Measurements from ENCODE around the gene ATN1.
"Not testable (repeated sequence)": the region's sequence is repeated elsewhere in the genome, so short reads cannot be mapped to it uniquely, and the experiment has no call there.

The ATN1 gene, protein sequence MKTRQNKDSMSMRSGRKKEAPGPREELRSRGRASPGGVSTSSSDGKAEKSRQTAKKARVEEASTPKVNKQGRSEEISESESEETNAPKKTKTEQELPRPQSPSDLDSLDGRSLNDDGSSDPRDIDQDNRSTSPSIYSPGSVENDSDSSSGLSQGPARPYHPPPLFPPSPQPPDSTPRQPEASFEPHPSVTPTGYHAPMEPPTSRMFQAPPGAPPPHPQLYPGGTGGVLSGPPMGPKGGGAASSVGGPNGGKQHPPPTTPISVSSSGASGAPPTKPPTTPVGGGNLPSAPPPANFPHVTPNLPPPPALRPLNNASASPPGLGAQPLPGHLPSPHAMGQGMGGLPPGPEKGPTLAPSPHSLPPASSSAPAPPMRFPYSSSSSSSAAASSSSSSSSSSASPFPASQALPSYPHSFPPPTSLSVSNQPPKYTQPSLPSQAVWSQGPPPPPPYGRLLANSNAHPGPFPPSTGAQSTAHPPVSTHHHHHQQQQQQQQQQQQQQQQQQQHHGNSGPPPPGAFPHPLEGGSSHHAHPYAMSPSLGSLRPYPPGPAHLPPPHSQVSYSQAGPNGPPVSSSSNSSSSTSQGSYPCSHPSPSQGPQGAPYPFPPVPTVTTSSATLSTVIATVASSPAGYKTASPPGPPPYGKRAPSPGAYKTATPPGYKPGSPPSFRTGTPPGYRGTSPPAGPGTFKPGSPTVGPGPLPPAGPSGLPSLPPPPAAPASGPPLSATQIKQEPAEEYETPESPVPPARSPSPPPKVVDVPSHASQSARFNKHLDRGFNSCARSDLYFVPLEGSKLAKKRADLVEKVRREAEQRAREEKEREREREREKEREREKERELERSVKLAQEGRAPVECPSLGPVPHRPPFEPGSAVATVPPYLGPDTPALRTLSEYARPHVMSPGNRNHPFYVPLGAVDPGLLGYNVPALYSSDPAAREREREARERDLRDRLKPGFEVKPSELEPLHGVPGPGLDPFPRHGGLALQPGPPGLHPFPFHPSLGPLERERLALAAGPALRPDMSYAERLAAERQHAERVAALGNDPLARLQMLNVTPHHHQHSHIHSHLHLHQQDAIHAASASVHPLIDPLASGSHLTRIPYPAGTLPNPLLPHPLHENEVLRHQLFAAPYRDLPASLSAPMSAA (N-terminal part only)

DNA sequence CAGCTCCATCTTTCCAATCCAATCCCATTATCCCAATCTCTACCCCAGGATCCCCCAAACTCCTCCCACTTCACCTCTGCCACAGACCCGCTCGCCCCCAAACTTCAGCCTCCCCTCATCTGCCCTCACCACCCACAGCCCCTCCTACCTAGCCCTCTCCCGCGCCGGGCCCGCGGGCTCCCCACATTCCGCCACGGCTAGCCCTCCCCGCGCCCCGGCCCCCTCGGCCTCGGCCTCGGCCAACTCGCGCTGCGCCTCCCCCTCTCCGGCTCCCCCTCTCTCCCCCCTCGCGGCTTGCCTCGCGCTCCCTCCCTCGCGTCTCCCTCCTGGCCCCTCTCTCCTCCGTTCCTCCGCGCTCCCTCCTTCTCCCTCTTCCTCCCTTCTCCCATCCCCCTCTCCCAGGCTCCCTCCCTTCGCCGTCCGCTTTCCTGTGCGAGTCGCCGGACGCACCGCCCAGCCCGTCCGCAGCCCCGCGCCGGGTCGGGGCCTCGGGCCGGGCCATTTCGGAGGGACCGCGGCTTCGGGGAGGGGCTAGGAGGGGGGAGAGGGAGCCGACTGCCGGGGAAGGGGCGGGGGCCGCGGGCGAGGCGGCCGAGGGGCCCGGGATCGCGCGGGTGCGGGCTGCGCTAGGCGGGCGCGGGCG, at the start of gene ATN1:
Gene ATN1 (plus strand): TSS at position 581 of the 643 bp plus-strand sequence. CDS start 6,043 bp downstream, outside the sequence.
- peak in 12 of 14 donors; percentile 55 to 82 (median 75) for DNase-seq

GRCh38 chr12:6879824-6880223, 47.9 kb upstream of the ATN1 start:
- not testable (repeated sequence) for DNase-seq

GRCh38 chr12:6883252-6883651, 44.5 kb upstream of the ATN1 start:
- no peak for DNase-seq

DNA sequence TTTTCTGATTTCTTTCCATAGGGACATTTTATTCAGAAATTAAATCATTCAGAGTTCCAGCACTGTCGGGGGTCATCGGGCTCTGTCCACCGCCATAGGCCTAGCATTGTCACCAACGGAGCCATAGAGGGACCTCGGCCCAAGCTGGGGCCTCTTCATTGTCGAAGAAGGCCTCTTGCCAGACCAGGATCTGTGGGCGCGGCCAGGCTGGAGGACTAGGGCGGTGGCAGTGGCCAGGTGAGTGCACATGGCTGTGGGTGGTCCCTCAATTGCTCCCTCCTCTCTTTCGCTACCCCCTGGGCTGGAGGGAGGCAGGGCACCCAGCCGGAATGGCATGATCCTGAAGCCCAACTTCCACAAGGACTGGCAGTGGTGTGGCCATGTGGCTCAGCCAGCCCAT, 44.1 kb upstream of the ATN1 start:
- DNase-seq: no peak

DNA sequence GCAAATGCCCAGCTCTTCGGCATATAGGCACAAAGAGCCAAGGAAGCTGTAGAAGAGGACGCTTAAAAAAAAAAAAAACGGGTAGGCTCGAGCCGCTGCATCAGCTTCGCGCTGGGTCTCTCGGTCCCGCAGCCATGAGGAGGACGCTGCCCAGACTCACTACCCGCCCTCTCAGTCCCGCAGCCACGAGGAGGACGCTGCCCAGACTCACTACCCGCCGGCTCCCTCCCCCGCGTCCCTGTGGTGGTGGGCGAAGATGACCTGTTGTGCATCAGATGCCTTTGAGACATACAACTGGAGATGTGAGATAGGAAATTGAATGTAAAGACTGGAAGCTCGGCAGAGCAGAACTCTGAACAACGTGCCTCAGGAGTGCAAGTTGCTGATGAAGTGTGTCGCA, 43.2 kb upstream of the ATN1 start:
- no peak for DNase-seq

GRCh38 chr12:6886206-6886999, 41.4 kb upstream of the ATN1 start:
- not testable (repeated sequence) for DNase-seq

DNA sequence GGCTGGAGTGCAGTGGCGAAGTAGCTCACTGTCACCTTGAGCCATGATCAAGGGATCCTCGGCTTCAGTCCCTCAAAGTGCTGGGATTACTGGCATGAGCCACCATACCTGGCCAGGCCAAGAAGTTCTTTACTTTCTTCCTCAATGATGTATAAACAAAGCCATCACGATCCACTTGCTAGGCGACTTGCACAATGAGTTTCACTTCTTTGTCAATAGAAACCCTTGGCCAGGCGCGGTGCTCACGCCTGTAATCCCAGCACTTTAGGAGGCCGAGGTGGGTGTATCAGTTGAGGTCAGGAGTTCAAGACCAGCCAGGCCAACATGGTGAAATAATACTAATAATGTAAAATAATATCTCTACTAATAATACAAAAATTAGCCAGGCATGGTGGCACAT, 40.3 kb upstream of the ATN1 start:
- no peak for DNase-seq

- DNase-seq: no peak
Measured at GRCh38 chr12:6888360-6888759, 39.4 kb upstream of the ATN1 start.

DNA sequence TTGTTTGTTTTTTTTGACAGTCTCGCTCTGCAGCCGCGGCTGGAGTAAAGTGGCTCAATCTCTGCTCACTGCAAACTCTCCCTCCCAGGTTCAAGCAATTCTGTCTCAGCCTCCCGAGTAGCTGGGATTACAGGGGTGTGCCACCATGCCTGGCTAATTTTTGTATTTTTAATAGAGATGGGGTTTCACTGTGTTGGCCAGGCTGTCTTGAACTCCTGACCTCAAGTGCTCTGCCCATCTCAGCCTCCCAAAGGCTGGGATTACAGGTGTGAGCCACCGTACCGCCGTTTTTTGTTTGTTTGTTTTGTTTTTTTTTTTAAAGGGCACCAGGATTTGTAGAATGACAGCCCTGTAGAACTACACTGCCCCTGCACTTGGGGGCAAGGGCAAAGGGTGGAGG, 39.0 kb upstream of the ATN1 start:
- not testable (repeated sequence) for DNase-seq

- not testable (repeated sequence) for DNase-seq
Measured at GRCh38 chr12:6889775-6890573, 37.8 kb upstream of the ATN1 start.

GRCh38 chr12:6890789-6891645, 36.7 kb upstream of the ATN1 start:
- DNase-seq: peak; percentile 55 to 98 (median 94)

GRCh38 chr12:6891646-6892001, 36.1 kb upstream of the ATN1 start:
- DNase-seq: no peak

- DNase-seq: not testable (repeated sequence)
Measured at GRCh38 chr12:6892683-6893082, 35.1 kb upstream of the ATN1 start.

GRCh38 chr12:6894321-6894720, 33.4 kb upstream of the ATN1 start:
- no peak for DNase-seq

DNA sequence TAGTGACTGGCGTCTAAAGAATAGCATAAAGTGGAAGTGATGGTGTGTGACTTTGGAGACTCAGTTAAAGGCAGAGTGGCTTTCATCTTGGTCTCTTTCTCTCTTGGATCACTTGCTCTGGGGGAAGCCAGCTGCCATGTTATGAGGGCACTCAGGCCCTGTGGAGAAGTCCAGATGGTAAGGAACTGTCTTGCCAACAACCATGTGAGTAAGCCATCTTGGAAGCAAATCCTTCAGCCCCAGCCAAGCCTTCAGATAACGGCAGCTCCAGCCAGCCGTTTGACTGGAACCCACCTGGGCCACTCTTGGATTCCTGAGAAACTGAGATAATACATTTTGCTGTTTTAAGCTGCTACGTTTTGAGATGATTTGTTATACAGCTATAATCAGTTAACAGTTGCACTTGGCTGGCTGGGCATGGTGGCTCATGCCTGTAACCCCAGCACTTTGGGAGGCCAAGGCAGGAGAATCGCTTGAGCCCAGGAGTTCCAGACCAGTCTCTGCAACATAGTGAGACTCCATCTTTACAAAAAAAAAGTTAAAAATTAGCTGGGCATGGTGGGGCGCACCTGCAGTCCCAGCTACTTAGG, 30.8 kb upstream of the ATN1 start:
- peak in 1 of 14 donors; percentile 92 for DNase-seq

DNA sequence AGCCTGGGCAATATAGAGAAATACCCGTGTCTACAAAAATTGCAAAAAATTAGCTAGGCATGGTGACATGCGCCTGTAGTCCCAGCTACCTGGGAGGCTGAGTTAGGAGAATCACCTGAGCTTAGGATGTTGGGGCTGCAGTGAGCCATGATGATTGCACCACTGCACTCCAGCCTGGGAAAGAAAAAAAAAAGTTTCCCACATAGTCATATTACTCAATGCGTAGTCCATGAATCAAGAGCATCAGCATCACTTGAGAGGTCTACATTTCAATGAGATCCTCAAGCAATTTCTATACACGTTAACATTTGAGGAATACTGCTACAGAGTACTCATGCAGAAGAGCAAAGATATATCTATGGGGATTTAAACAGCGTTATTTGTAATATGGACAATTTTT, 28.3 kb upstream of the ATN1 start:
- DNase-seq: no peak

- DNase-seq: peak in 9 of 14 donors; percentile 12 to 60 (median 30)
Measured at GRCh38 chr12:6899837-6900519, 27.8 kb upstream of the ATN1 start.

GRCh38 chr12:6902448-6902847, 25.3 kb upstream of the ATN1 start:
- DNase-seq: peak in 1 of 14 donors; percentile 67

DNA sequence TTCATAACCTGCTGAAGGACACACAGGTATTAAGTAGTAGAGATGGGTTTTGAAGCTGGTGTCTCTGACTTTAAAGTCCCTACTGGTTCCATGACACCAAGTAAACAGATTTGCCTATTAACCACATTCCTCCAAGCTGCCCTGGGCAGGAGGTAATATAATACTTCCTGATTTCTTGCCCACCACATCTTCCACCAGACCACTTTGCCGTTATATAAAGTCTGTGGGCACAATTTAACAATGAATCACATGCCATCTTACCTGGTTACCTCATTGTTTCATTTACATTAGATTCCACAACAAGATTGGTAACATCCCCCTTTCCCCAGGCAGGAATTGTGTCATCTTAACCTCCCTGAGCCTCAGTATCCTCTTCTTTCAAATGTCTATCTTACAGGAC, 24.0 kb upstream of the ATN1 start:
- DNase-seq: no peak
